WTC11 (cell line): ENCODE results near the gene ASB3. TPM values are rescaled to one million over a fixed set of nuclear protein-coding genes. Genes with fewer than 3 reads are reported as not detected.

Source experiments
- ATAC-seq: fragments of 200-7000 bp; cut with Tn5 transposase; 2 replicates; pipeline ENCODE4 v1.10.0; 2021; ENCODE audit warnings: mild to moderate bottlenecking, moderate library complexity
- CTCF ChIA-PET: fragments of 300-600 bp; sonication (Branson Sonifier 250); formaldehyde crosslinking; loops from one replicate; lab custom pipeline; 2021; ENCODE audit warnings: antibody characterized with exemption; lab: Charles Lee
- POLR2A ChIA-PET: fragments of 350-600 bp; sonication (Branson Sonifier 250); formaldehyde crosslinking; loops from one replicate; lab custom pipeline; 2021; ENCODE audit warnings: antibody characterized with exemption; lab: Charles Lee
- DNase-seq: peaks from one replicate; pipeline ENCODE4 v3.0.0; 2021; ENCODE audit warnings: low spot score
- H3K27ac Mint-ChIP-seq: 2 replicates; pipeline ENCODE4 v1.8.0; 2021; ENCODE audit warnings: mixed read lengths
- H3K27me3 Mint-ChIP-seq: 2 replicates; pipeline ENCODE4 v1.8.0; 2021; ENCODE audit warnings: low read depth, mild to moderate bottlenecking, moderate library complexity, mixed read lengths
- H3K36me3 Mint-ChIP-seq: 2 replicates; pipeline ENCODE4 v1.8.0; 2021; ENCODE audit warnings: mixed read lengths
- H3K4me1 Mint-ChIP-seq: 2 replicates; pipeline ENCODE4 v1.8.0; 2022; ENCODE audit warnings: mixed read lengths
- H3K4me3 Mint-ChIP-seq: 2 replicates; pipeline ENCODE4 v1.8.0; 2021; ENCODE audit warnings: mild to moderate bottlenecking, moderate library complexity, mixed read lengths
- H3K9me3 Mint-ChIP-seq: 2 replicates; pipeline ENCODE4 v1.8.0; 2021; ENCODE audit warnings: mixed read lengths
- FOXK1 ChIP-seq: sonication (generic); formaldehyde crosslinking; IDR thresholded peaks from 2 replicates; pipeline ENCODE4 v1.8.0; 2022; ENCODE audit warnings: mild to moderate bottlenecking, moderate library complexity, missing genetic modification reagents
- FOXP1 ChIP-seq: sonication (generic); formaldehyde crosslinking; IDR thresholded peaks from 2 replicates; pipeline ENCODE4 v1.8.0; 2022; ENCODE audit warnings: missing genetic modification reagents, mild to moderate bottlenecking, moderate library complexity, borderline replicate concordance
- JAZF1 ChIP-seq: fragments of 250-450 bp; sonication (Bioruptor Pico); IDR thresholded peaks from 2 replicates; pipeline ENCODE4 v1.9.0; 2021; ENCODE audit warnings: moderate library complexity, mild to moderate bottlenecking, inconsistent platforms
- NR1H2 ChIP-seq: sonication (generic); formaldehyde crosslinking; IDR thresholded peaks from 2 replicates; pipeline ENCODE4 v1.9.0; 2021; ENCODE audit warnings: mild to moderate bottlenecking, moderate library complexity, missing genetic modification reagents
- NR3C1 ChIP-seq: sonication (generic); formaldehyde crosslinking; conservative IDR thresholded peaks from 2 replicates; pipeline ENCODE4 v1.8.1; 2023; ENCODE audit warnings: low read depth, mild to moderate bottlenecking, missing genetic modification reagents
- RELA ChIP-seq: sonication (generic); formaldehyde crosslinking; IDR thresholded peaks from 2 replicates; pipeline ENCODE4 v1.8.1; 2022; ENCODE audit warnings: missing genetic modification reagents, mild to moderate bottlenecking, borderline replicate concordance
- TCF7 ChIP-seq: sonication (generic); formaldehyde crosslinking; IDR thresholded peaks from 2 replicates; pipeline ENCODE4 v1.8.0; 2022; ENCODE audit warnings: mild to moderate bottlenecking, low read depth, missing genetic modification reagents, moderate library complexity
- TEAD1 ChIP-seq: sonication (generic); formaldehyde crosslinking; IDR thresholded peaks from 2 replicates; pipeline ENCODE4 v1.8.0; 2022; ENCODE audit warnings: mild to moderate bottlenecking, missing genetic modification reagents
- TP53 ChIP-seq: sonication (generic); formaldehyde crosslinking; IDR thresholded peaks from 2 replicates; pipeline ENCODE4 v1.8.1; 2023; ENCODE audit warnings: mild to moderate bottlenecking, missing genetic modification reagents
- ZNF232 ChIP-seq: sonication (generic); formaldehyde crosslinking; IDR thresholded peaks from 2 replicates; pipeline ENCODE4 v1.8.0; 2022; ENCODE audit warnings: mild to moderate bottlenecking, missing genetic modification reagents
- total RNA-seq: library from RNA; stranded (reverse); gene quantifications from 3 replicates; pipeline ENCODE4 v1.2.3, GENCODE V29; 2021
- TF ChIP-seq, protein P1 (sequence below): sonication (generic); formaldehyde crosslinking; IDR thresholded peaks from 2 replicates; pipeline ENCODE4 v1.8.1; 2022; ENCODE audit warnings: low read depth, missing genetic modification reagents, borderline replicate concordance
- TF ChIP-seq, protein P2 (sequence below): sonication (generic); formaldehyde crosslinking; IDR thresholded peaks from 2 replicates; pipeline ENCODE4 v1.8.1; 2022; ENCODE audit warnings: low read depth, mild to moderate bottlenecking, moderate library complexity, missing genetic modification reagents, borderline replicate concordance
- TF ChIP-seq, protein P3 (sequence below): sonication (generic); formaldehyde crosslinking; IDR thresholded peaks from 2 replicates; pipeline ENCODE4 v1.8.1; 2022; ENCODE audit warnings: missing genetic modification reagents, borderline replicate concordance
- TF ChIP-seq, protein P4 (sequence below): sonication (generic); formaldehyde crosslinking; IDR thresholded peaks from 2 replicates; pipeline ENCODE4 v1.8.1; 2022; ENCODE audit warnings: mild to moderate bottlenecking, missing genetic modification reagents, moderate library complexity, borderline replicate concordance
- TF ChIP-seq, protein P5 (sequence below): fragments of 250-450 bp; sonication (Bioruptor Pico); conservative IDR thresholded peaks from 2 replicates; pipeline ENCODE4 v1.9.0; 2021; ENCODE audit warnings: mild to moderate bottlenecking

The ASB3 gene
- total RNA-seq, 1 experiment from 2014 or later, result 30.2 TPM

DNA sequence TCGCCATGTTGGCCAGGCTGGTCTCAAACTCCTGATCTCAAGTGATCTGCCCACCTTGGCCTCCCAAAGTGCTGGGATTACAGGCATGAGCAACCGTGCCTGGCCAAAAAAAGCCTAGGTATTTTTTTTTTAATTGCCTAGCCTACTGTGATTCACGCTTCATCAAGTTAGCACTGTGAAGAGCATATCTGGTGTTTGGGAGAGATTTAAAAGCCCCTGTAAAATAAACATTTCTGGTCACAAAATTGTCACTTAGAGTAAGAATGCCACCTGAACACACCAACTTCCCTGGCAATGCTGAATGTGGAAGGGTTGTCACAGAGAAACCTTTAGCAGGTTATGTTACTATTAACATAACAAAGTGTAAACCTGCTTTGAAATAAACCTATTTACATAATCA lies 58.8 kb downstream of the ASB3 start (continued):
- TF ChIP-seq, protein P1, sequence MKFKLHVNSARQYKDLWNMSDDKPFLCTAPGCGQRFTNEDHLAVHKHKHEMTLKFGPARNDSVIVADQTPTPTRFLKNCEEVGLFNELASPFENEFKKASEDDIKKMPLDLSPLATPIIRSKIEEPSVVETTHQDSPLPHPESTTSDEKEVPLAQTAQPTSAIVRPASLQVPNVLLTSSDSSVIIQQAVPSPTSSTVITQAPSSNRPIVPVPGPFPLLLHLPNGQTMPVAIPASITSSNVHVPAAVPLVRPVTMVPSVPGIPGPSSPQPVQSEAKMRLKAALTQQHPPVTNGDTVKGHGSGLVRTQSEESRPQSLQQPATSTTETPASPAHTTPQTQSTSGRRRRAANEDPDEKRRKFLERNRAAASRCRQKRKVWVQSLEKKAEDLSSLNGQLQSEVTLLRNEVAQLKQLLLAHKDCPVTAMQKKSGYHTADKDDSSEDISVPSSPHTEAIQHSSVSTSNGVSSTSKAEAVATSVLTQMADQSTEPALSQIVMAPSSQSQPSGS (CRISPR knock-in tag), result no peak
- TF ChIP-seq, protein P2, sequence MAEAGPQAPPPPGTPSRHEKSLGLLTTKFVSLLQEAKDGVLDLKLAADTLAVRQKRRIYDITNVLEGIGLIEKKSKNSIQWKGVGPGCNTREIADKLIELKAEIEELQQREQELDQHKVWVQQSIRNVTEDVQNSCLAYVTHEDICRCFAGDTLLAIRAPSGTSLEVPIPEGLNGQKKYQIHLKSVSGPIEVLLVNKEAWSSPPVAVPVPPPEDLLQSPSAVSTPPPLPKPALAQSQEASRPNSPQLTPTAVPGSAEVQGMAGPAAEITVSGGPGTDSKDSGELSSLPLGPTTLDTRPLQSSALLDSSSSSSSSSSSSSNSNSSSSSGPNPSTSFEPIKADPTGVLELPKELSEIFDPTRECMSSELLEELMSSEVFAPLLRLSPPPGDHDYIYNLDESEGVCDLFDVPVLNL (CRISPR knock-in tag), result no peak
- no peak for TF ChIP-seq FOXP1 (CRISPR knock-in tag)
- no peak for TF ChIP-seq TEAD1
- TF ChIP-seq NR3C1, result no peak
- TF ChIP-seq JAZF1, result no peak
- TF ChIP-seq, all 79 proteins: peak for 0

DNA sequence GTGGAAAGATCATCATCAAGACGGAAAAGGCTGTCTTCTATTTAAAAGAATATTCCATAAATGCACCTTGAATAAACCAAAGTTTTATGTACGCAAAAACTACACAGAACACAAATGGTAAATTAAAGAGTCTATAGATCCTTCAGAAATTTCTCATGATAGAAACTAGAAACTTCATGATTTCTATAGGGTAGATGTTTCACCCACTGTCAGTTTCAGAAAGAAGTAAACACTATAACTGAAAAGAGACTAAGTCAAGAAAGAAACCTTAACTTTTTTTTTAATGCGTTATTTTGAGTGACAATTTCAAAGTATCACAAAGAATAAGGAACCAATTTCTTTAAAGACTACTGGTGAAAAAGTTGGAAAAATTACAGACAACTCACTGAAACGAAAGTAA lies 61.1 kb downstream of the ASB3 start:
- H3K9me3 Mint-ChIP-seq, result peaks cover 16% of the 10 kb centered on the region
- TF ChIP-seq FOXK1 (CRISPR knock-in tag), result no peak
- TF ChIP-seq, protein P1 (CRISPR knock-in tag), result no peak
- TF ChIP-seq, protein P3, sequence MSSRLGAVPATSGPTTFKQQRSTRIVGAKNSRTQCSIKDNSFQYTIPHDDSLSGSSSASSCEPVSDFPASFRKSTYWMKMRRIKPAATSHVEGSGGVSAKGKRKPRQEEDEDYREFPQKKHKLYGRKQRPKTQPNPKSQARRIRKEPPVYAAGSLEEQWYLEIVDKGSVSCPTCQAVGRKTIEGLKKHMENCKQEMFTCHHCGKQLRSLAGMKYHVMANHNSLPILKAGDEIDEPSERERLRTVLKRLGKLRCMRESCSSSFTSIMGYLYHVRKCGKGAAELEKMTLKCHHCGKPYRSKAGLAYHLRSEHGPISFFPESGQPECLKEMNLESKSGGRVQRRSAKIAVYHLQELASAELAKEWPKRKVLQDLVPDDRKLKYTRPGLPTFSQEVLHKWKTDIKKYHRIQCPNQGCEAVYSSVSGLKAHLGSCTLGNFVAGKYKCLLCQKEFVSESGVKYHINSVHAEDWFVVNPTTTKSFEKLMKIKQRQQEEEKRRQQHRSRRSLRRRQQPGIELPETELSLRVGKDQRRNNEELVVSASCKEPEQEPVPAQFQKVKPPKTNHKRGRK (CRISPR knock-in tag), result no peak
- no peak for TF ChIP-seq NR1H2 (CRISPR knock-in tag)
- TF ChIP-seq TP53, result no peak
- no peak for TF ChIP-seq RELA
- TF ChIP-seq, protein P4, sequence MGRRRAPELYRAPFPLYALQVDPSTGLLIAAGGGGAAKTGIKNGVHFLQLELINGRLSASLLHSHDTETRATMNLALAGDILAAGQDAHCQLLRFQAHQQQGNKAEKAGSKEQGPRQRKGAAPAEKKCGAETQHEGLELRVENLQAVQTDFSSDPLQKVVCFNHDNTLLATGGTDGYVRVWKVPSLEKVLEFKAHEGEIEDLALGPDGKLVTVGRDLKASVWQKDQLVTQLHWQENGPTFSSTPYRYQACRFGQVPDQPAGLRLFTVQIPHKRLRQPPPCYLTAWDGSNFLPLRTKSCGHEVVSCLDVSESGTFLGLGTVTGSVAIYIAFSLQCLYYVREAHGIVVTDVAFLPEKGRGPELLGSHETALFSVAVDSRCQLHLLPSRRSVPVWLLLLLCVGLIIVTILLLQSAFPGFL (CRISPR knock-in tag), result no peak
- no peak for TF ChIP-seq ZNF232 (CRISPR knock-in tag)
- TF ChIP-seq, protein P2 (CRISPR knock-in tag), result no peak
- TF ChIP-seq, protein P5, sequence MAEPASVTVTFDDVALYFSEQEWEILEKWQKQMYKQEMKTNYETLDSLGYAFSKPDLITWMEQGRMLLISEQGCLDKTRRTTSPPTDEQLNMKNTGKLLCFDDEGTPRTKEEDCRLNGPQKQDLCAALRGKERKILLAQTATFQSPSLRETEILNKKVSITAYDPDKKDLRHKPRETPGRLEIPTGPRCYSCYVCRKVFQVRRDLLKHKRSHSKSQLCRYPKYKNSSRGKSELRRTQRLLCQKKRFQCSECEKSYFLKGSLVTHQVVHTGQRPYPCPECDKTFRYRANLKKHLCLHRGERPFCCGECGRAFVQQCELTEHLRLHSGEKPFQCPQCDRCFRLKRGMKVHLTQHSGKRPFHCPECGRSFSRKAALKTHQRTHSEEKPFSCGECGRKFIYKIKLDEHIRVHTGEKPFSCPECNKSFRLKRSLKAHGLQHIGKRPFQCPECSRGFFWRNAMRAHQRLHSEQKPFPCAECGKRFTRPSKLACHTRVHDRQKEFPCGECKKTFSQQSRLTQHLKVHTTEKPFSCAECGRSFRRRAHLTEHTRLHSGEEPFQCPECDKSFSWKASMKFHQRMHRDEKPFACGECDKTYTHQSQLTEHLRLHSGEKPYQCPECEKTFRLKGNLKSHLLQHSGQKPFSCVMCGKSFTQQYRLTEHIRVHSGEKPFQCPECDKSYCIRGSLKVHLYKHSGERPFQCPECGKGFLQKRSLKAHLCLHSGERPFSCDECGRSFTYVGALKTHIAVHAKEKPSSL (CRISPR knock-in tag), result no peak
- TF ChIP-seq TCF7 (CRISPR knock-in tag), result no peak
- no peak for TF ChIP-seq FOXP1 (CRISPR knock-in tag)
- TF ChIP-seq, all 79 proteins: peak for 0
- ATAC-seq (no peak), DNase-seq (no peak)
- Mint-ChIP-seq H3K4me3 (no peak overlapping the region), H3K27ac (no peak overlapping the region; the same call in 1 of the 2 replicates), H3K27me3 (no peaks in the 10 kb centered on the region), H3K4me1 (peaks cover 12% of the 10 kb centered on the region), H3K36me3 (peaks cover 20% of the 10 kb centered on the region)
- ChIA-PET POLR2A (interaction anchor here (0.7 kb wide), 1 partner anchor 764 kb away, joined by 3 read pairs; no protein-coding TSS in a partner anchor), CTCF (no interaction called here)
